HepG2 (cell line): Measurements from ENCODE around the gene COL8A2. TPM values are rescaled to one million over a fixed set of nuclear protein-coding genes. Genes with fewer than 3 reads are reported as not detected.

ENCODE experiments used
- FUBP1 ChIP-seq: sonication (generic); formaldehyde crosslinking; IDR thresholded peaks from 2 replicates; pipeline ENCODE4 v1.5.1; 2020; ENCODE audit warnings: missing genetic modification reagents, mild to moderate bottlenecking, borderline replicate concordance
- IKZF4 ChIP-seq: sonication (generic); formaldehyde crosslinking; IDR thresholded peaks from 2 replicates; pipeline ENCODE4 v1.5.1; 2020; ENCODE audit warnings: borderline replicate concordance, mild to moderate bottlenecking, low read depth, missing genetic modification reagents; ENCODE audit errors: not compliant biosample characterization
- MEIS1 ChIP-seq: sonication (generic); formaldehyde crosslinking; IDR thresholded peaks from 2 replicates; pipeline ENCODE4 v1.9.0; 2021; ENCODE audit warnings: mild to moderate bottlenecking, missing genetic modification reagents, moderate library complexity, borderline replicate concordance
- PAWR ChIP-seq: sonication (generic); formaldehyde crosslinking; IDR thresholded peaks from 2 replicates; pipeline ENCODE4 v1.4.0; 2020; ENCODE audit warnings: missing genetic modification reagents, mild to moderate bottlenecking, borderline replicate concordance
- POLR2AphosphoS2 ChIP-seq: IDR thresholded peaks from 2 replicates; pipeline ENCODE4 v1.6.1; 2011; ENCODE audit warnings: low read depth, low read length, improper control_type of control experiment
- SMARCE1 ChIP-seq: fragments of 450-650 bp; IDR thresholded peaks from 2 replicates; pipeline ENCODE4 v1.6.1; 2017; ENCODE audit warnings: borderline replicate concordance
- TERF1 ChIP-seq: sonication (generic); formaldehyde crosslinking; IDR thresholded peaks from 2 replicates; pipeline ENCODE4 v1.8.0; 2022; ENCODE audit warnings: mild to moderate bottlenecking, missing genetic modification reagents, moderate library complexity
- ZEB1 ChIP-seq: IDR thresholded peaks from 2 replicates; pipeline ENCODE4 v1.6.1; 2012; ENCODE audit warnings: mild to moderate bottlenecking, low read depth, inconsistent platforms; ENCODE audit not compliant: insufficient replicate concordance
- ZNF142 ChIP-seq: sonication (generic); formaldehyde crosslinking; IDR thresholded peaks from 2 replicates; pipeline ENCODE4 v1.4.0; 2020; ENCODE audit warnings: missing genetic modification reagents
- ZNF652 ChIP-seq: IDR thresholded peaks from 2 replicates; pipeline ENCODE4 v1.6.1; 2016; ENCODE audit warnings: low read depth, borderline replicate concordance
- ZNF761 ChIP-seq: sonication (generic); formaldehyde crosslinking; conservative IDR thresholded peaks from 2 replicates; pipeline ENCODE4 v1.4.0; 2020; ENCODE audit warnings: mild to moderate bottlenecking, missing genetic modification reagents
- polyA plus RNA-seq, 8 experiments: library from polyadenylated mRNA; depleted of rRNA in 3 of 8; stranded (reverse) in 7 of 8; unstranded in 1 of 8; fragments of >200 nt; fragmentation: Illumina TruSeq in 4 of 8; extraction: Trizol in 4 of 8; gene quantifications; 2 replicates each; pipeline versions ENCODE4 v1.2.1 to v1.2.3, GENCODE V29; 2011 to 2016; ENCODE audit warnings: low read depth in 4 of 8, missing spikeins in 1 of 8, mixed read lengths in 1 of 8; ENCODE audit not compliant: insufficient read depth in 1 of 8
- total RNA-seq, 5 experiments: library from RNA; depleted of rRNA; stranded (reverse); fragments of >200 nt; fragmentation: Illumina TruSeq; extraction: Trizol; gene quantifications; 2 replicates each; pipeline ENCODE4 v1.2.3, GENCODE V29; 2016; ENCODE audit warnings: low read depth in 1 of 5
- TF ChIP-seq, protein P1 (sequence below): sonication (generic); formaldehyde crosslinking; IDR thresholded peaks from 2 replicates; pipeline ENCODE4 v1.5.1; 2020; ENCODE audit warnings: mild to moderate bottlenecking, moderate library complexity, missing genetic modification reagents

The COL8A2 gene
- total and polyA plus RNA-seq, 2 of the 13 experiments (the other 11 are each of a cell fraction or from before 2014, with no cell fraction given): 0.13 to 0.24 TPM

GRCh38 chr1:36155408-36156328 lies 30.6 kb upstream of the COL8A2 start, which contains the start of gene MAP7D1 (continued):
- TF ChIP-seq FUBP1 (CRISPR knock-in tag) (no peak), ZNF652 (CRISPR knock-in tag) (no peak), ZEB1 (no peak), TERF1 (CRISPR knock-in tag) (no peak), IKZF4 (CRISPR knock-in tag) (no peak), ZNF761 (CRISPR knock-in tag) (no peak), POLR2AphosphoS2 (no peak), MEIS1 (CRISPR knock-in tag) (no peak), ZNF142 (CRISPR knock-in tag) (no peak), PAWR (CRISPR knock-in tag) (no peak), SMARCE1 (no peak)
- TF ChIP-seq, protein P1, sequence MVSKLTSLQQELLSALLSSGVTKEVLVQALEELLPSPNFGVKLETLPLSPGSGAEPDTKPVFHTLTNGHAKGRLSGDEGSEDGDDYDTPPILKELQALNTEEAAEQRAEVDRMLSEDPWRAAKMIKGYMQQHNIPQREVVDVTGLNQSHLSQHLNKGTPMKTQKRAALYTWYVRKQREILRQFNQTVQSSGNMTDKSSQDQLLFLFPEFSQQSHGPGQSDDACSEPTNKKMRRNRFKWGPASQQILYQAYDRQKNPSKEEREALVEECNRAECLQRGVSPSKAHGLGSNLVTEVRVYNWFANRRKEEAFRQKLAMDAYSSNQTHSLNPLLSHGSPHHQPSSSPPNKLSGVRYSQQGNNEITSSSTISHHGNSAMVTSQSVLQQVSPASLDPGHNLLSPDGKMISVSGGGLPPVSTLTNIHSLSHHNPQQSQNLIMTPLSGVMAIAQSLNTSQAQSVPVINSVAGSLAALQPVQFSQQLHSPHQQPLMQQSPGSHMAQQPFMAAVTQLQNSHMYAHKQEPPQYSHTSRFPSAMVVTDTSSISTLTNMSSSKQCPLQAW (CRISPR knock-in tag): 0 out of 2 replicates have a peak, but pooled peaks have one; percentile 20
